Measurements from ENCODE around the gene PPFIA4.

Gene PPFIA4

DNA sequence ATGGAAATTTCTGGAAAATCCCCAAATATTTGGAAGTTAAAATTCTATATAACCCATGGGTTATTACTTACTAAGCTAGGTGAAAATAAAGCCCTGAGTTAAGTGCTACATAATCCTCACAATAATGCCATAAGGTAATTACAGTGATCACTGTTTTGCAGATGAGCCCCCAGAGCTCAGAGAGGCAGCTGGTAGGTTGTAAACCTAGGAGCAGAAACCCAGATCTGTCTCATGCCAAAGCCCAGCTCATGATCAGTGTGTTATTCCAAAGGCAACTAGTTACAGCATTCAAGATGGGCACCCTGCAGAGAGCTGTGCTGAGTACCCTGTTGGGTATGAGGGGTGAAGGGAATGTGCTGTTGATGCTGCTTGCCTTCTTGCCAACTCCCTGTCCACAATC lies 70.3 kb downstream of the PPFIA4 start:
- H3K4me3 ChIP-seq (ENCODE audit: low read depth, low read length): no peak overlapping the region
- in situ Hi-C loops (cut with HindIII; ENCODE audit: low sequenced_read_pairs): no loop called here
- no peak for DNase-seq (ENCODE audit: low read depth, low spot score)
- TF ChIP-seq, protein P1, sequence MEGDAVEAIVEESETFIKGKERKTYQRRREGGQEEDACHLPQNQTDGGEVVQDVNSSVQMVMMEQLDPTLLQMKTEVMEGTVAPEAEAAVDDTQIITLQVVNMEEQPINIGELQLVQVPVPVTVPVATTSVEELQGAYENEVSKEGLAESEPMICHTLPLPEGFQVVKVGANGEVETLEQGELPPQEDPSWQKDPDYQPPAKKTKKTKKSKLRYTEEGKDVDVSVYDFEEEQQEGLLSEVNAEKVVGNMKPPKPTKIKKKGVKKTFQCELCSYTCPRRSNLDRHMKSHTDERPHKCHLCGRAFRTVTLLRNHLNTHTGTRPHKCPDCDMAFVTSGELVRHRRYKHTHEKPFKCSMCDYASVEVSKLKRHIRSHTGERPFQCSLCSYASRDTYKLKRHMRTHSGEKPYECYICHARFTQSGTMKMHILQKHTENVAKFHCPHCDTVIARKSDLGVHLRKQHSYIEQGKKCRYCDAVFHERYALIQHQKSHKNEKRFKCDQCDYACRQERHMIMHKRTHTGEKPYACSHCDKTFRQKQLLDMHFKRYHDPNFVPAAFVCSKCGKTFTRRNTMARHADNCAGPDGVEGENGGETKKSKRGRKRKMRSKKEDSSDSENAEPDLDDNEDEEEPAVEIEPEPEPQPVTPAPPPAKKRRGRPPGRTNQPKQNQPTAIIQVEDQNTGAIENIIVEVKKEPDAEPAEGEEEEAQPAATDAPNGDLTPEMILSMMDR (IDR thresholded peaks at IDR 0.05; ENCODE audit: low read depth, low read length): no peak

DNA sequence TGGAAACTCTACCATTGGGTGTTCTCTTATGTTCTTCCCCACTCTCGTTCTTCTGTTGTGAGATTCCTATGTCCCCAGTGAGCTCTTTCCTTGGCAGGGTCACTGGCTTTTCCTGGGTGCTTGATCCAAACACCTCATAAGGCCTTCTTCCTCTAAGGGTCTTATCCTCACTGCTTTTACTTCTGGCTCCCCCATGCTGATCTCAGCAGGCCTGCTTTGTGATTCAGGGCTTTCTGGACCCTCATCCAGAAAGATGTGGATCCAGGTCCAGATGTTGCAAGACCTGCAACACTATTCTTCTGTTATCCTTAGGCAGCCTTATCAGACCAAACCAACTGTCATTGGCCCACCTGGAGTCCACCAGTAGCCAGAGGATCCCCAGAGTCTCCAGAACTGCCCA lies 70.7 kb downstream of the PPFIA4 start:
- TF ChIP-seq, protein P1 (IDR thresholded peaks at IDR 0.05; ENCODE audit: low read depth, low read length): no peak
- H3K4me3 ChIP-seq (ENCODE audit: low read depth, low read length): no peak overlapping the region
- DNase-seq (ENCODE audit: low read depth, low spot score): no peak
- in situ Hi-C loops (cut with HindIII; ENCODE audit: low sequenced_read_pairs): no loop called here

DNA sequence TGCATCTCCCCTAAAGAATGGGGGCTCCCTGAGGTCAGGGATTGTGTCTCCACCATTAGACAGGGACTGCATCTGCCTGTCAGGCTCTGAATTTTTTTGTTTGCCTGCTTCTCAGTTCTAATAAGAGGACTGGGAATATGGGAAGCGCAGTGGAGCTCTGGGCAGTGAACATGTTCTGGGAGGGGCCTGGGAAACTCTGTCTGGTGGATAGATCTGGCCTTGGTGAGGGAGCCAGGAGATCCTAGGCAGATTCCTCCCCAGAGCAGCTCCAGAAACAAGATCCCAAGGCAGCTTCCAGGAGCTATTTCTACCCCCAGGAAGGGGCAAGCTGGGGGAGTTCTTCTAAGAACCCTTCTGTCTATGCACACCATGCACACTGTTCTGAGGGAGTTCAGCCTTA lies 72.2 kb downstream of the PPFIA4 start:
- in situ Hi-C loops (cut with HindIII; ENCODE audit: low sequenced_read_pairs): no loop called here

DNA sequence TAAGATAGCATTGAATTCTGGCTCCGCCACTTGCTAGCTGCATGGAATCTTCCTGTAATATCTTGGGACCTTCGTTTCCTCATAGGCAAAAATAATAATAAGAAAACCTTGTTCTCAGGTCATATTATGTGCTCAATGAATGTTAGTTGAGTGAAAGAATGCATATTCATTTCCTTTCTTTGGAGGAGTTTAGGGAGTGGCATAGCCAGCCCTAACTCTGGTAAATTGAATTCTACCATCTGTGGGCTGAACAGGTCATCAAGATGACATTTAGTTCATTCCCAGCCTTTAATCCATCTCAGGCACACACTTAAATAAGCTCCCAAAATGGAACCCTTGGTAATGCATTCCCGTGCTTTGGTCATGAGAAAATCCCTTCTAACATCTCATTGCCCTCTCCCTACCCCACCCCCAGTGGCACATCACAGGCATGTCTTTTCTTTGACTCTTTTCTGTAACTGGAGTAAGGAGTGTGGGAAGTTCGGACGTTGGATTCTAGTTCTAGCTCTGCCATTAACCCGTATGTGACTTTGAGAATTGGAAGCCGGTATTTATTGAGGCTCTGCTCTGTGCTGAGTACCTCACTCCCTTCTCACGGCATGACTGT lies 72.7 kb downstream of the PPFIA4 start:
- TF ChIP-seq, protein P1 (IDR thresholded peaks at IDR 0.05; ENCODE audit: low read depth, low read length): no peak
- DNase-seq (ENCODE audit: low read depth, low spot score): no peak
- in situ Hi-C loops (cut with HindIII; ENCODE audit: low sequenced_read_pairs): no loop called here
- no peak overlapping the region for H3K4me3 ChIP-seq (ENCODE audit: low read depth, low read length)

More for the DNA sequence above, 72.2 kb downstream of the PPFIA4 start:
- TF ChIP-seq, protein P1 (IDR thresholded peaks at IDR 0.05; ENCODE audit: low read depth, low read length): no peak
- H3K4me3 ChIP-seq (ENCODE audit: low read depth, low read length): no peak overlapping the region
- no peak for DNase-seq (ENCODE audit: low read depth, low spot score)

DNA sequence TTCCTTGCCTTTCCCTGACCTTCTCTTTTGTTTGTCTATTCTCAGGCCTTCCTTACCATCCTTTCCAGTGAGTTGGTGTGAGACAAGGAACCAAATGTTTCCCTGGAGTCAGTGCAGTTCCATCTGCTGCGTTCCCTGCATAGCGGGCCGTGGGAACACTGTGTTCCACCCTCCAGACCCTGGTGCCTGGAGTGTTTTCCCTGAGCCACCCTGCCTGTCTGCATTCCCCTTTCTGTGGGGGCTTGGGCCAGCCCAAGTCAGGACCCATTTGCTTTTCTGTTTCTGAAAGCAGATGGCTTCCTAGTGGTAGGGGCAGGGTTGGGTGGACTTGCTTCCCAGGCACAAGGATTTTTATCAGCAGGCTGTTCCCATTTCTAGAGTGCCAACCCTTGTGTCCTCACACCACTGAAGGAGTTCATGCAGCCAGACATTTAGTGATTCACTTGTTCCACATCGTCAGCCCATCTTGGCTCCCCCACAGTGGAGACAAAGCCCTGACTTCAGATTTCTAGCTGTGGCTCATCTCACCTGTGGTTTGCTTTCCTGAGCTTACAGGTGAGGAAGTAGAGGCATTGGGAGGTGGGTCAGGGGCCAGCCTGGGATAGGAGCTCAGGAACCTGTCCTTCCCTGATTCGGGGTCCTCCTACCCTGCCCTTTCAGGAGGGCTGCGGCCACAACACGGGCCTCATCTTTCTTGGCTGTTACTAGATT lies 73.7 kb downstream of the PPFIA4 start:
- in situ Hi-C loops (cut with HindIII; ENCODE audit: low sequenced_read_pairs): no loop called here
- DNase-seq (ENCODE audit: low read depth, low spot score): no peak
- TF ChIP-seq, protein P1 (IDR thresholded peaks at IDR 0.05; ENCODE audit: low read depth, low read length): no peak
- H3K4me3 ChIP-seq (ENCODE audit: low read depth, low read length): no peak overlapping the region

DNA sequence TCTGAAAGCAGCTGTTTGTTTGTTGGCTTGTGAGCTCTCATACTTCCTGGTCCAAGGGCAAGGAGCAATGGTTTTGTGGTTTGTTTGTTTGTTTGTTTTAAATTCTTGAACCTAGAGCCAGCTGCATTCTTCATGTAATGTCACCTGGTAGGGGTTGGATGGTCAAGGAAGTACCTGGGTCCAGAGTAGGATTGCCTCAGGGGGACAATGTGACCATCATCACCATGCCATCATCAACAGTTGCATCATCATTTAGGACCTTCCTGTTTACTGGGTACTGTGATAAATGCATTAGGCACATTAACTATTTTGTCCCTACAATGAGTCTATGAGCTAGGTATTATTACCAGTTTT lies 74.2 kb downstream of the PPFIA4 start:
- H3K4me3 ChIP-seq (ENCODE audit: low read depth, low read length): no peak overlapping the region
- no peak for DNase-seq (ENCODE audit: low read depth, low spot score)

More for the DNA sequence above, 74.2 kb downstream of the PPFIA4 start:
- TF ChIP-seq, protein P1 (IDR thresholded peaks at IDR 0.05; ENCODE audit: low read depth, low read length): no peak
- in situ Hi-C loops (cut with HindIII; ENCODE audit: low sequenced_read_pairs): no loop called here

Data from astrocyte of the spinal cord (primary cell).